A549 treated with ZK216348 at 1 μM for 4 hours (cell line): Measurements from ENCODE around the gene TOMM5. TPM values are rescaled to one million over a fixed set of nuclear protein-coding genes. Genes with fewer than 3 reads are reported as not detected.

Source experiments
- total RNA-seq: library from RNA; stranded (reverse); fragments of 200-300 nt; extraction: Qiagen RNA extraction; gene quantifications from 5 replicates; pipeline ENCODE4 v1.2.3, GENCODE V29; 2022; ENCODE audit warnings: low read depth

The TOMM5 gene
- total RNA-seq, result 297 to 340 TPM (median 331 TPM) in 5 replicates

DNA sequence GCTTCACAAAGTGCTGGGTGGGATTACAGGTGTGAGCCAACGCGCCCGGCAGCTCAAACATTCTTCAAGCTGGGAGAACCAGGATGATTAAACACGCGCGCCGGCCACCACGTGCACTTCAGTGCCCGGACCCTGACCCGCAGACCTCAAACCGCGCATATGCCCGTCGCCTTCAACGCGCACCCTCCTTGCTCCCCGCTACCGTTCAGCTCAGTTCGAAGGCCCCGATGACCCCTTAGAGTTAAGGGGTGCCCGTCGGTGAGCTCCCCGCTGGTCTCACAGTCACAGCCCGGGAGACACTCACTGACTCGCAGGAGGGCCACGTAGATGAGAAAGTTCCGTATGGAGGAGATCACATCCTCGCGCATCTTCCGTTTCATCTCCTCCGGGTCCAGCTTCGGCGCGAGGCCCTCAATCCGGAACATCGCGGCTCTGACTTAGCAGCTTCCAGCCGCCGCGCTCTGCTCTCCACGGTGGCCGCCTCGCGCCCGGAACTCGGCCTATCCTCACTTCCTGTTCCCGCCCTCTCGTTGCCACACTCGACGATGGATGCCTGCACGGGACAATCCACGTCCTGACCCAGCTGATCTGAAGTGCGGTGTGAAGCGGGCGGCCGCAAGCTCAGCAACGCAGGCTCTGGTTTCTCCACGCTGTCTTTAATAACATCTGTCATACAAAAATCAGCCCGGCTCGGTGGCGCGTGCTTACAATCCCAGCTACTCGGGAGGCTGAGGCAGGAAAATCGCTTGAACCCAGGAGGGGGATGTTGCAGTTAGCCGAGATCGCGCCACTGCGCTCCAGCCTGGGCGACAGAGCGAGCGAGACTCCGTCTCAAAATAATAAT, at the start of gene TOMM5:
TOMM5 (minus strand) TSS at position 490 of the 844 bp plus-strand sequence; CDS start at position 425, 65 bp downstream.

DNA sequence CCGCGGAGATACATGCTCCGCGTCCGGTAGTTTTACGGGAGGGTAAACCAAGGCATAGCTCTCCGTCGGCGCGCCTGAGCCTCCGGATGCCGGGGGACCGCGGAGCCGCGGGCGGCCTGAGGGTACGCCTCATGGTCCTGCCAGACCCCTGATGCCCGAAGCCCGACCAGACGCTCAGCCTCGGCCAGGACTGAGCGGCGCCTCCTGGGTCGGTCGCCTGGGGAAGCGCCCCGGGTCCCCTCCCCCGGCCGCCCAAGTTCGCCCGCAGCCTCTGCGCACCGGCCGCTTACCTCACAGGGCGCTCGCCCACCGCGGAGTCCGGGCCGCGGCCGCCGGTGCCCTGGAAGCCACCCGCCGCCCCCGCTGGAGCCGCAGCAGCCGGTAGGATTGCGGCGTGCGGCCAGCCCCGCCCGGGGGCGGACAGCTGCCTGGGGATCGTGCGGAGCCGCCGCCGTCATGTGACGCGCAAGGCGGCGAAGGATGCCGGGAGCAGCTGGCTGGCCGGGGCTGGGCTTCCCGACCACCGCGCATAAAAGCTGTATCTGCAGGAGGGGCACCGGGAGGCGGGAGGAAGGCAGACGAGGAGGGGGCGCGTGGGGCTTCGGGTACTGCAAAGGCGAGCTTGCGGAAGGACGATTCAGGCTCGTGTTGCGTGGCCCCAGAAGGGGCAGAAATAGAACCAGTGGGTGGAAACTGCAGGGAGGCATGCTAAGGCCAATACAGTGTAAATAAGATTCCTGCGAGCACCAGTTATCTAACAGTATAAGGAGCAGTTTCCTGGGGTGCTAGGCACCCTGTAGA, 16.3 kb downstream of the TOMM5 start, which contains the start of gene FBXO10:
FBXO10 (minus strand) TSS at position 460 of the 801 bp plus-strand sequence. CDS start 34,612 bp downstream, outside the sequence.

Other genes with a start within 250 kb of the TOMM5 start
- 115 to 178 TPM (median 165 TPM) in 5 replicates for gene GRHPR, start 169.9 kb downstream of the TOMM5 start, total RNA-seq
- gene ZBTB5, start 127.1 kb downstream of the TOMM5 start, total RNA-seq, result 5.5 to 8.9 TPM (median 7.9 TPM) in 5 replicates
- 35.8 to 42.2 TPM (median 37.0 TPM) in 5 replicates for gene POLR1E, start 106.6 kb downstream of the TOMM5 start, total RNA-seq
- 4.8 to 8.8 TPM (median 7.8 TPM) in 5 replicates for gene FBXO10, start 16.2 kb downstream of the TOMM5 start, total RNA-seq
- 0.02 to 0.06 TPM (median 0.04 TPM) in 4 of 5 replicates, not detected in the other for gene FRMPD1, start 58.4 kb upstream of the TOMM5 start, total RNA-seq
- gene TRMT10B, start 161.2 kb upstream of the TOMM5 start, total RNA-seq, result 5.0 to 6.1 TPM (median 5.4 TPM) in 5 replicates
- gene EXOSC3, start 192.5 kb upstream of the TOMM5 start, total RNA-seq, result 70.3 to 87.4 TPM (median 80.5 TPM) in 5 replicates
- gene DCAF10, start 208.2 kb upstream of the TOMM5 start, total RNA-seq, result 10.4 to 13.4 TPM (median 12.8 TPM) in 5 replicates